Measurements from ENCODE around the gene HSCB. TPM values are rescaled to one million over a fixed set of nuclear protein-coding genes. Genes with fewer than 3 reads are reported as not detected.
"Not testable (repeated sequence)": the region's sequence is repeated elsewhere in the genome, so short reads cannot be mapped to it uniquely, and the experiment has no call there.

HSCB gene
- total and polyA plus RNA-seq, 4 donors: 12.2 to 22.1 (median 15.1) TPM

DNA sequence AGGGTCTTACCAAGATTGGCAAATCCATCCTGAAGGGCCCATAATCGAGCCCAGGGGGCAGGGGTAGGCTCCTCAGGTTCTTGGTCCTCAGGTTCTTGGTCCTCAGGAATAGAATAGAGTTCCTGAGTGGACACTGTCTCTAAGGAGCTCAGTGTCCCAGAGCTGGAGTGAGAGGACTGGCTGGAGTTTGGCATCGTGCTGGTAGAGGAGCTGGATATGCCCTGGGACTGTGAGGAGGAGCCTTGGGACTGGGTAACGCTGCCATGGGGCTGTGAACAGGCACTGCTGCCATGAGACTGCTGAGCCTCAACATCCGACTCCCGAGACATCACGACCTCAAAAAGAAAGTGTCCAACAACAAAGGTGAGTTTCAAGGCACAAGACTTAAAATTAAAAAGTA is 7.4 kb upstream of the HSCB start:
- no peaks in the 10 kb centered on the region for H3K36me3 ChIP-seq (ENCODE audit: control insufficient read depth in 4 of 4, insufficient read depth in 3 of 4, low read depth in 1 of 4, low read length in 3 of 4)

DNA sequence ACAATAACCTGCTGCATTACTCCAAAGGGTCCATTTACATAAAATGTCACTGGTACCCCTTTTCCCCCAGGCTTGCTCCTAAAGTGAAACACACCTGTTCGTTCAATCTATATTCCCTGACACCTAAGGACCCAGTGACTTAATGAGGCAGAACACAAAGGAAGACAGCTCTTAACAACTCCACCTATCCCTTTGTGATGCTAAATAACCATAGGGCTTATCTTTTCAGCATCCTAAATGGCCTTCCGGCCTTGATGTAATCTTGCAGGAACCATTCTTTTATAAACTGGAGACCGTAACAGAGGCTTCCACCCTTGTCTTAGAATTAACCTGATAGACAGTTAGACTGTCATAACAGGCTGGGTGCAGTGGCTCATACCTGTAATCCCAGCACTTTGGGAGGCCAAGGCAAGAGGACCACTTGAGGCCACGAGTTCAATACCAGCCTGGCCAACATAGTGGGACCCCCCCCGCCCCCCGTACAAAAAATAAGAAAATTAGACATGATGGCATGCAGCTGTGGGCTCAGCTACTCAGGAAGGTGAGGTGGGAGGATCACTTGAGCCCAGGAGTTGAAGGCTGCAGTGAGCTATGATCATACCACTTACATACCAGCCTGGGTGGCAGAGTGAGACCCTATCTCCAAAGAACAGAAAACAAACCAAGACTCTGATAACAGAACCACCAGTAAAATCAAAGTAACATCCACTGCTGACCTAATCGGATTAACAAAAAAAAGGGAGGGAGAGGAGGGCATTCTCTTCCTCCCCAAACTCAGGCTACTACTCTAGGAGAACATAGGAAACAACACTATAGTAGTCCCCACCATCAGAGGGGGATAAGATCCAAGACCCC is 5.3 kb upstream of the HSCB start:
- WGBS: 82% methylated on average over 7 of the region's 7 CpGs
- H3K9me3 ChIP-seq (ENCODE audit: control insufficient read depth in 4 of 4, low read length in 3 of 4): no peaks in the 10 kb centered on the region
- H3K36me3 ChIP-seq (ENCODE audit: control insufficient read depth in 4 of 4, insufficient read depth in 3 of 4, low read depth in 1 of 4, low read length in 3 of 4): no peaks in the 10 kb centered on the region
- DNase-seq (ENCODE audit: low spot score): no peak
- H3K4me3 ChIP-seq (ENCODE audit: low read depth in 1 of 3, low read length in 3 of 3): no peak overlapping the region
- peaks cover 0 to 5% (median 5%) of the 10 kb centered on the region in 4 donors for H3K4me1 ChIP-seq (ENCODE audit: control insufficient read depth in 4 of 4, insufficient read depth in 4 of 4, low read length in 3 of 4)
- H3K9ac ChIP-seq (ENCODE audit: low read depth in 1 of 2, low read length in 2 of 2): no peak overlapping the region
- no peak overlapping the region for H3K27ac ChIP-seq (ENCODE audit: low read depth in 1 of 2, low read length in 2 of 2)
- no peaks in the 10 kb centered on the region for H3K27me3 ChIP-seq (ENCODE audit: control insufficient read depth in 4 of 4, insufficient read depth in 4 of 4, low read length in 3 of 4)
- TF ChIP-seq NR2F2 (IDR thresholded peaks at IDR 0.05): no peak
- TF ChIP-seq, protein P1, sequence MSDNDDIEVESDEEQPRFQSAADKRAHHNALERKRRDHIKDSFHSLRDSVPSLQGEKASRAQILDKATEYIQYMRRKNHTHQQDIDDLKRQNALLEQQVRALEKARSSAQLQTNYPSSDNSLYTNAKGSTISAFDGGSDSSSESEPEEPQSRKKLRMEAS (IDR thresholded peaks at IDR 0.05): no peak

More for the DNA sequence above, 7.4 kb upstream of the HSCB start:
- Histone ChIP-seq H3K9me3 (ENCODE audit: control insufficient read depth in 4 of 4, low read length in 3 of 4) (no peaks in the 10 kb centered on the region), H3K27me3 (ENCODE audit: control insufficient read depth in 4 of 4, insufficient read depth in 4 of 4, low read length in 3 of 4) (no peaks in the 10 kb centered on the region), H3K4me3 (ENCODE audit: low read depth in 1 of 3, low read length in 3 of 3) (no peak overlapping the region), H3K4me1 (ENCODE audit: control insufficient read depth in 4 of 4, insufficient read depth in 4 of 4, low read length in 3 of 4) (no peaks in the 10 kb centered on the region), H3K9ac (ENCODE audit: low read depth in 1 of 2, low read length in 2 of 2) (no peak overlapping the region), H3K27ac (ENCODE audit: low read depth in 1 of 2, low read length in 2 of 2) (no peak overlapping the region)
- 96% methylated on average over 6 of the region's 6 CpGs for WGBS
- no peak for TF ChIP-seq GABPA (IDR thresholded peaks at IDR 0.05 in 1 of 2, conservative IDR thresholded peaks at IDR 0.05 in 1 of 2)
- no peak for TF ChIP-seq TAF1 (conservative IDR thresholded peaks at IDR 0.05)
- TF ChIP-seq, protein P2, sequence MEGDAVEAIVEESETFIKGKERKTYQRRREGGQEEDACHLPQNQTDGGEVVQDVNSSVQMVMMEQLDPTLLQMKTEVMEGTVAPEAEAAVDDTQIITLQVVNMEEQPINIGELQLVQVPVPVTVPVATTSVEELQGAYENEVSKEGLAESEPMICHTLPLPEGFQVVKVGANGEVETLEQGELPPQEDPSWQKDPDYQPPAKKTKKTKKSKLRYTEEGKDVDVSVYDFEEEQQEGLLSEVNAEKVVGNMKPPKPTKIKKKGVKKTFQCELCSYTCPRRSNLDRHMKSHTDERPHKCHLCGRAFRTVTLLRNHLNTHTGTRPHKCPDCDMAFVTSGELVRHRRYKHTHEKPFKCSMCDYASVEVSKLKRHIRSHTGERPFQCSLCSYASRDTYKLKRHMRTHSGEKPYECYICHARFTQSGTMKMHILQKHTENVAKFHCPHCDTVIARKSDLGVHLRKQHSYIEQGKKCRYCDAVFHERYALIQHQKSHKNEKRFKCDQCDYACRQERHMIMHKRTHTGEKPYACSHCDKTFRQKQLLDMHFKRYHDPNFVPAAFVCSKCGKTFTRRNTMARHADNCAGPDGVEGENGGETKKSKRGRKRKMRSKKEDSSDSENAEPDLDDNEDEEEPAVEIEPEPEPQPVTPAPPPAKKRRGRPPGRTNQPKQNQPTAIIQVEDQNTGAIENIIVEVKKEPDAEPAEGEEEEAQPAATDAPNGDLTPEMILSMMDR (IDR thresholded peaks at IDR 0.05; ENCODE audit: low read depth, low read length, missing input control): no peak
- TF ChIP-seq JUND (IDR thresholded peaks at IDR 0.05): no peak
- TF ChIP-seq SP1 (IDR thresholded peaks at IDR 0.05): no peak
- TF ChIP-seq YY1 (IDR thresholded peaks at IDR 0.05): no peak
- no peak for TF ChIP-seq HNF4A (conservative IDR thresholded peaks at IDR 0.05)
- TF ChIP-seq, protein P1 (IDR thresholded peaks at IDR 0.05): no peak
- TF ChIP-seq FOXA2 (IDR thresholded peaks at IDR 0.05): no peak
- no peak for TF ChIP-seq EGR1 (IDR thresholded peaks at IDR 0.05; ENCODE audit: low read depth in 2 of 2)
- TF ChIP-seq, protein P3, sequence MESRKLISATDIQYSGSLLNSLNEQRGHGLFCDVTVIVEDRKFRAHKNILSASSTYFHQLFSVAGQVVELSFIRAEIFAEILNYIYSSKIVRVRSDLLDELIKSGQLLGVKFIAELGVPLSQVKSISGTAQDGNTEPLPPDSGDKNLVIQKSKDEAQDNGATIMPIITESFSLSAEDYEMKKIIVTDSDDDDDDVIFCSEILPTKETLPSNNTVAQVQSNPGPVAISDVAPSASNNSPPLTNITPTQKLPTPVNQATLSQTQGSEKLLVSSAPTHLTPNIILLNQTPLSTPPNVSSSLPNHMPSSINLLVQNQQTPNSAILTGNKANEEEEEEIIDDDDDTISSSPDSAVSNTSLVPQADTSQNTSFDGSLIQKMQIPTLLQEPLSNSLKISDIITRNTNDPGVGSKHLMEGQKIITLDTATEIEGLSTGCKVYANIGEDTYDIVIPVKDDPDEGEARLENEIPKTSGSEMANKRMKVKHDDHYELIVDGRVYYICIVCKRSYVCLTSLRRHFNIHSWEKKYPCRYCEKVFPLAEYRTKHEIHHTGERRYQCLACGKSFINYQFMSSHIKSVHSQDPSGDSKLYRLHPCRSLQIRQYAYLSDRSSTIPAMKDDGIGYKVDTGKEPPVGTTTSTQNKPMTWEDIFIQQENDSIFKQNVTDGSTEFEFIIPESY (IDR thresholded peaks at IDR 0.05): no peak
- DNase-seq (ENCODE audit: low spot score): no peak

DNA sequence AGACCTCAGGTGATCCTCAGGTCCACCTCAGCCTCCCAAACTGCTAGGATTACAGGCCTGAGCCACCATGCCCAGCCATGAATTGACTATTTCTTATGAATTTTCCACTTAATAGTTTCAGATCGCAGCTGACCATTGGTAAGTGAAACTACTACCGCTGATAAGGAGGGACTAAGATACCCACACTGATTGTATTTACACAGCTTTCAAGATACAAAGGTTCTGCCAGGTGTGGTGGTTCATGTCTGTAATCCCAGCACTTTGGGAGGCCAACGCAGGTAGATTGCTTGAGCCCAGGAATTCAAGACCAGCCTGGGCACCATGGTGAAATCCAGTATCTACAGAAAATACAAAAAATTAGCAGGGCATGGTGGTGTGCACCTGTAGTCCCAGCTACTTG is 4.1 kb upstream of the HSCB start:
- Histone ChIP-seq H3K36me3 (ENCODE audit: control insufficient read depth in 4 of 4, insufficient read depth in 3 of 4, low read depth in 1 of 4, low read length in 3 of 4) (no peaks in the 10 kb centered on the region), H3K27me3 (ENCODE audit: control insufficient read depth in 4 of 4, insufficient read depth in 4 of 4, low read length in 3 of 4) (no peaks in the 10 kb centered on the region), H3K27ac (ENCODE audit: low read depth in 1 of 2, low read length in 2 of 2) (no peak overlapping the region), H3K9ac (ENCODE audit: low read depth in 1 of 2, low read length in 2 of 2) (no peak overlapping the region), H3K4me3 (ENCODE audit: low read depth in 1 of 3, low read length in 3 of 3) (no peak overlapping the region), H3K4me1 (ENCODE audit: control insufficient read depth in 4 of 4, insufficient read depth in 4 of 4, low read length in 3 of 4) (peaks cover 0 to 9% (median 7%) of the 10 kb centered on the region in 4 donors), H3K9me3 (ENCODE audit: control insufficient read depth in 4 of 4, low read length in 3 of 4) (no peaks in the 10 kb centered on the region)
- no peak for DNase-seq (ENCODE audit: low spot score)
- 81% methylated on average over 3 of the region's 3 CpGs for WGBS
- TF ChIP-seq, protein P2 (IDR thresholded peaks at IDR 0.05; ENCODE audit: low read depth, low read length, missing input control): no peak
- TF ChIP-seq, protein P1 (IDR thresholded peaks at IDR 0.05): no peak
- TF ChIP-seq GABPA (IDR thresholded peaks at IDR 0.05 in 1 of 2, conservative IDR thresholded peaks at IDR 0.05 in 1 of 2): no peak
- TF ChIP-seq FOXA2 (IDR thresholded peaks at IDR 0.05): no peak
- TF ChIP-seq SP1 (IDR thresholded peaks at IDR 0.05): no peak
- TF ChIP-seq JUND (IDR thresholded peaks at IDR 0.05): no peak
- TF ChIP-seq FOXA1 (IDR thresholded peaks at IDR 0.05): no peak

DNA sequence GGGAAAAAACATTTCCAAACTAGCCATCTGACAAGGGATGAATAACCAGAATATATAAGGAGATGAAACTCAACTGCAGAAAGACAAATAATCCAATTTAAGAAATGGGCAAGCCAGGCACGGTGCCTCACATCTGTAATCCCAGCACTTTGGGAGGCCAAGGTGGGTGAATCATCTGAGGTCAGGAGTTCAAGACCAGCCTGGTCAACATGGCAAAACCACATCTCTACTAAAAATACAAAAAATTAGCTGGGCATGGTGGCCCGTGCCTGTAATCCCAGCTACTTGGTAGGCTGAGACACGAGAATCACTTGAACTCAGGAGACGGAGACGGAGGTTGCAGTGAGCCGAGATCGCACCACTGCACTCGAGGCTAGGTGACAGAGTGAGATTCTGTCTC is 3.0 kb upstream of the HSCB start:
- DNase-seq (ENCODE audit: low spot score); H3K9ac ChIP-seq (ENCODE audit: low read depth in 1 of 2, low read length in 2 of 2); H3K27me3 ChIP-seq (ENCODE audit: control insufficient read depth in 4 of 4, insufficient read depth in 4 of 4, low read length in 3 of 4); H3K36me3 ChIP-seq (ENCODE audit: control insufficient read depth in 4 of 4, insufficient read depth in 3 of 4, low read depth in 1 of 4, low read length in 3 of 4); H3K4me3 ChIP-seq (ENCODE audit: low read depth in 1 of 3, low read length in 3 of 3); H3K9me3 ChIP-seq (ENCODE audit: control insufficient read depth in 4 of 4, low read length in 3 of 4); H3K27ac ChIP-seq (ENCODE audit: low read depth in 1 of 2, low read length in 2 of 2): not testable (repeated sequence)
- peaks cover 0 to 16% (median 9%) of the 10 kb centered on the region in 4 donors for H3K4me1 ChIP-seq (ENCODE audit: control insufficient read depth in 4 of 4, insufficient read depth in 4 of 4, low read length in 3 of 4)
- 96% methylated on average over 8 of the region's 8 CpGs for WGBS
